IPS DF 4.7 (cell line): Measurements from ENCODE around the gene FOXO6.

Experiments
- DNase-seq: peaks from one replicate; pipeline ENCODE4 v3.0.0-alpha.2; 2013; ENCODE audit warnings: low spot score; ENCODE audit errors: extremely low read depth

FOXO6 gene

DNA sequence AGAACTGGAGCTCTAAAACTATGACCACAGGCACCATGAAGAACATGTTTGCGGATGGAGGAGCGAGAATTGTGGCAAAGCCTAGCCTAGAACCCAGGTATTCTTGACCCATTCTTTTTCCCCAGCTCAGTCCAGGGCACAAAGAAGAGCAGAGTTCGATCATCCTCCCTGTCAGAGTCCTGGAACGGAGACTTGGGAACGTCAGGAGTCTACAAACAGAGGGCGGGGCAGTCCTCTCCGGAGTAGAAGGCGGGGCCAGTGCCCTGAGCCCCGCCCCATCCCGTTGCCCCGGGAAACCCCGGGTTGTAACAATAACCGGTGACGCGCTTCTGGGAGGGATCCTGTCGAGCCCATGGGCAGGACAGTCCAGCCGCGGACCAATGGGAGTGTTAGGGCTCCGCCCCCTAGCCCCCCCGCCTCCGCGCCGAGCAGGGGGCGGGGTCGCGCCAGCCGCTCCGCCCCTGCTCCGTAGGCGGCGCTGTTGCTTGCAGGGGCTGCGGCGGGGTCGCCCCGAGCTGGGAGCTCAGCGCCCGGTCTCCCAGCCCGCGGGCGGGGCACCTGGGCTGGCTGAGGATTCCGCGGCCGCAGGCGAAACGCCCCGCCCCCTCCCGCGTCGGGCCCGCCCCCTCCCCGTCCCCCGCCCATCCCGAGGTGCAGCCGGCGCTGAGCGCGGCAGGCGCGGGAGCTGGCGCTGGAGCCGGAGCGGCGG is at the start of gene FOXO6:
TSS of gene FOXO6 (plus strand) at position 649 of the 709 bp plus-strand sequence.
- peak; percentile 79 for DNase-seq

- DNase-seq = no peak
These were observed 48.1 kb upstream of the FOXO6 start for GRCh38 chr1:41312991-41313645.

GRCh38 chr1:41313661-41314131 is 47.5 kb upstream of the FOXO6 start:
- DNase-seq = peak; percentile 41

- no peak for DNase-seq
These were observed 46.7 kb upstream of the FOXO6 start for GRCh38 chr1:41314376-41315145.

- DNase-seq = no peak
These were observed 46.0 kb upstream of the FOXO6 start for GRCh38 chr1:41315146-41315822.

DNA sequence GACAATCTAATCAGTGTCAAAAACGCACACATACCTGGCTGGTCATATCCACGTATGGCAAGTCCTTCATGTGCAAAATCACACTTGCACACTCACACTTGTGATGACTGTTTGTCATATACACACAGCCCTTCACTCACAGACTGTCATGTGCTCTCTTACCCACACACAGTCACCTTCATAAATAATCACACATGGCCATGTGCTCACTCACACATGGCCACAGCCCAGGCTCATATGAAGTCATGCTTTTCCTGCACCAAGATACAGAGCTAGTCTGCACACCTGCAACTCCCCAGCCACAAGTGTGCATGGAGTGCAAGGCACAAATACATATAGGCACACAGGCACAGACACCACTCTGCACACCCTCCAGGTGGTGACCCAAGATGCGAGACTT is 45.4 kb upstream of the FOXO6 start:
- DNase-seq = no peak

DNA sequence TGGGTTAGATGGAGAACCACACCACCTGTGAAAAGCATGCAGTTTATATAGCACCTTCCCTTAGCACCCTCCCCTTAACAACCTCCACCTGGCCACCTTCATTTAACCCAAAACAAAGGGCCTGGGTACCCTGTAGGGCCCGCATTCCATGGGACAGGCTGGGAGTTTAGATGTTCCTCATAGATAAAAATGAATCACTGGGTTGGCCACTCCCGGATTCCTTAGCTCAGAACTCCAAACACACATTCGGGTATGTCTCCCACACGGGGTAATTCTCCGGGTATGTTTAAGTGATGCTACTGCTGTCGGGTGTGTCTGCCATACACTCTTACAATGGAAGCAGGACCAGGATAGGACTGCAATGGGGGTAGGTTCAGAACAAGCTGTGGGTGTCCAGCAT is 43.9 kb upstream of the FOXO6 start:
- DNase-seq = no peak

GRCh38 chr1:41318135-41318534 is 43.1 kb upstream of the FOXO6 start:
- DNase-seq = no peak

DNA sequence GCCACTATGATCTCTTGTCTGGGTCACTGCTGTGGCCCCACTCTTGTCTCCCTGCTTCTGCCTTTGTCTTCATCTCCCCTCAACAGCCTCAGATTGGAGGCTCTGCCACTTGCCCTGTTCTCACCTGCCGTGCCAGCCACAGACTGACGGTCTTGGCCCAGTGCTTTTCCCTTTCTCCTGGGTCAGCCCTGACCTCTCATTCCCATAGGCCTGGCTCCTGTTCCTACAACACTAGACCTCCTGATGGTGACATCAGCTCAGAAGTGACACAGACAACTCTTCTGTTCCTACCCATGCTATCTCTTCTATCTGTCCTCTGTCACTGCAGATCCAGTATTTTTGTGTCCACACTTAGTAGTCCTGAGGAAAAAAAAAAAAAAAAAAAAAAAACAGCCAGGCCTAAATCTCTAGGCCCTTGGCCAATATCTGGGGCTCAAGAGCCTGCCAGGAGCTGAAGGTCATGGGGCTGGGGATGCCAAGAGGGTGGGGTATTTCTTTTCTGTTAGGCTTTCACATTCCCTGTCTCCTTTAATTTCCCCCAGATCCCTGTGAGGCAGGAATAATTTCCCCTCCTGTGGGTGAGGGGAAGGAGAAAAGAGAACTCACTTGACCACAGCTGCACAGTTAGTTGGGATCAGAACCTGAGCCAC is 42.0 kb upstream of the FOXO6 start:
- DNase-seq = no peak

- no peak for DNase-seq
These were observed 41.2 kb upstream of the FOXO6 start for GRCh38 chr1:41319807-41320711.

DNA sequence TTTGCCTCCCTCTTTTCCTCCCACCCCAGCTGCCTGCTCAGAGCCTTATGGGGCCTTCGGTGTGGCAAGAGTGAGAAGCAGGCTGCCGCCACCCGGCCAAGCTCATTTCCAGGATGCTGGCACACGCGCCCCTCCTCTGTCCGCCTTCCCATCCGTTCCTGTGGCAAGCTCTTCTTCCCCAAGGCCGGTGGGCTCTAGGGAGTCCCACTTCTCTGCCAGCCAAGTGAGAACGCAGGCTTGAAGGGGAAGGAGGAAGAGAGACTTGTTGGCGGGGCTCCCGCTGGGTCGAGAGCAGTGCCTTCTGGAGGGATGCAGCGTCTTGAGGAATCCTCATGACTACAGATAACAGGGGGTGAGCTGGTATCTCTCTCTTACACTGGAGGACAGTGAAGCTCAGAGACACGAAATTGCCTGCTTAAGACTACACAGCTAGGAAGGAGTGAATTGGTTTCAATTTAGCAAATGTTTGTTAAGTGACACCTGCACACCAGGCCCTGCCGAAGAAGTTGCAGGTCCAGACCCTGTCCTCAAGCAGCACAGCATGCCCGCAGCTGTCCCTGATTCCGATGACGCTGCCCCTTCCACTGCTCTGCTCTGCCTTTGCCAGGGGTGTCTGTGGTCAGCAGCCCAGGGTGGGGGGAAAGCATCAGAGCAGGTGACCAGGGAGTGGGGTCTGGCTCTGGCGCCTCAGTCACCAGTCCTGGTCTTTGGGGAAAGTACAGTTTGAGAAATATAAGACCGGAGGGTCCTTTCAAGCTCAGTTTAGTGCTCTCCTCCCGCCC is 40.1 kb upstream of the FOXO6 start:
- no peak for DNase-seq

DNA sequence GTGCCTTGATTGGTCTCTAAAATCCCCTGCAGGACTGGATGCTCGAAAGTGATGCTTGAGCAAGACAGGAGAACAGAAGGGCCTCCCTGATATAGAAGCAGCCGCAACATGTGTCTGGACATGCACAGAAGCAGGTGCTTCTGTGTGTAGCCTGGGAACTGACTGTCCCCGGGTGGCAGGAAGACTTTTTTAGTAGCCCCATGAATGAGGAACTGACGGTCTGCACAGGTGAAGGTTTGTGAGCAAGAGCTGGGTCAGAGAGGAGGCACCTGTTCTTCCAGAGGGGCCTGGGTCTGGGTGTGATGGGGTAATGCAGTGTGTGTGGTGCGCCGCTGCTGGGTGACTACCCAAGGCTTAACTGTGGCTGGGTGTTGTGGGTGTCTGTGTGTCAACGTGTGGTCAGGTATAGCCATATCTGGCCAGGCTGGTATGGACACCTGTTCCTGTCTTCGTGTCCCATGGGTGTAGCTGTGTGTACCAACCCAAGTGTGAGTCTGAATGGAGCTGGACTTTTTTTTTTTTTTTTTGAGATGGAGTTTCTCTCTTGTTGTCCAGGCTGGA is 39.1 kb upstream of the FOXO6 start:
- no peak for DNase-seq

- DNase-seq = peak; percentile 36
These were observed 38.4 kb upstream of the FOXO6 start for GRCh38 chr1:41322835-41323234.

GRCh38 chr1:41323243-41323642 is 38.0 kb upstream of the FOXO6 start:
- DNase-seq = no peak

DNA sequence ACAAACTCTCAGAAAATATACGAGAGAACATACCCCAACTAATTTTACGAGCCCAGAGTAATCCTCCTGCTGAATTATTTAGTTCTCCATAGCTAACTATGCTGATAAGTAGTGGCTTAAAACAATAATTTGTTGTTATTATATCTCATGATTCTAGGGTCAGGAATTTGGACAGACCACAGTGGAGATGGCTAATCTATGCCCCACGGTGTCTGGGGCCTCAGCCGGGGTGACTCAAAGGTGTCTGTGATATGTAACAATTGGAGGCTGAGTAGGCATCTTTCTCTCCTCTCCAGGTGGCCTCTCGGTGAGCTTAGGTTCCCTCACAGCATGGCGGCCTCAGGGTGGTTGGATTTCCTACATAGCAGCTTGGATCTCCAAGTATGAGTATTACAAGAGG is 35.4 kb upstream of the FOXO6 start:
- no peak for DNase-seq

- no peak for DNase-seq
These were observed 33.7 kb upstream of the FOXO6 start for GRCh38 chr1:41327383-41327999.

DNA sequence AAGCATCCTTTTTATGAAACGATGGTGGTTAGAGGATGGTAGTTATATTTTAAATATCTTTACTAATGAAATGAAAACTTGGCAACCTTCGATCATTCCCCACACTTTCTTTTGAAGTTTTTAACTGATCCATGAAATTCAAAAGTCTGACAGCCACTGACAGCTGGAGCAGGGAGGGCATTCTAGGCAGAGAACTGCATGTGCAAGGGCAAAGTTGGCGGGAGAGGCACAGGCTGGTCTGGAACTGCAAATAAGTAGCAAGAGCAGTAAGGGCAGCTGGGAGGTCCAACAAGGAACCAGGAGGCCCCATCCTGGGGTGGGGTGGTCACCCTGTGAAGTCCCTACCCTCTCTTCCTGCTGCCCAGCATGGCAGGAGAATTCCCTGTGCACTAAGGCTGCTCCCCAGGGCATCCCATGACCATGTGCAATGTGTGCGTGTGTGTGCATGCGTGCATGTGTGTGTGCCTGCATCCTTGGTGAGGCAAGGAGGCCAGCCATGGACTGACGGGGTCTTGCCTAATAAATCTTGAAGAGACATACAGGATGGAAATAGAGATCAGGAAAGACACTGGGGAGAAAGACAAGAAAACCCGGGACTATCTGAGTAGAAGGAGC is 33.1 kb upstream of the FOXO6 start:
- no peak for DNase-seq
